Vagina (tissue), 2 donors: Measurements from ENCODE around the gene NOC3L.

Experiments used
- CTCF ChIP-seq, 3 experiments: fragments of 450-650 bp in 2 of 3; fragments of 200-600 bp in 1 of 3; sonication (generic) in 1 of 3; IDR thresholded peaks; one replicate each; pipeline ENCODE4 v1.5.1; 2017 to 2019; ENCODE audit warnings: antibody characterized with exemption in 3 of 3, mild to moderate bottlenecking in 2 of 3, moderate library complexity in 2 of 3
- POLR2A ChIP-seq, 2 donors: fragments of 450-650 bp; IDR thresholded peaks; one replicate each; pipeline ENCODE4 v1.6.1; 2017; ENCODE audit warnings: antibody characterized with exemption in 2 of 2, mild to moderate bottlenecking in 2 of 2, moderate library complexity in 2 of 2
- POLR2AphosphoS5 ChIP-seq, 2 donors: sonication (generic); formaldehyde crosslinking; IDR thresholded peaks; one replicate each; pipeline ENCODE4 v1.9.0; 2017; ENCODE audit warnings: antibody characterized with exemption in 2 of 2, mild to moderate bottlenecking in 2 of 2, low read depth in 1 of 2; ENCODE audit not compliant: insufficient read depth in 1 of 2

- TF ChIP-seq POLR2A (IDR thresholded peaks at IDR 0.05), result no peak
- TF ChIP-seq CTCF (IDR thresholded peaks at IDR 0.05), result no peak
- TF ChIP-seq POLR2AphosphoS5 (IDR thresholded peaks at IDR 0.05; ENCODE audit: insufficient read depth in 1 of 2, low read depth in 1 of 2), result no peak
Measured at GRCh38 chr10:94333051-94333450, 29.7 kb downstream of the NOC3L start.
